GM21423 (cell line): ENCODE measurements around the gene NIM1K.
"Not testable (repeated sequence)": the region's sequence is repeated elsewhere in the genome, so short reads cannot be mapped to it uniquely, and the experiment has no call there.

ENCODE experiments used
- ATAC-seq: cut with Tn5 transposase; IDR thresholded peaks from one replicate; pipeline ENCODE4 v1.9.1; 2021; ENCODE audit warnings: mild to moderate bottlenecking, moderate library complexity; ENCODE audit not compliant: unreplicated experiment

NIM1K gene

DNA sequence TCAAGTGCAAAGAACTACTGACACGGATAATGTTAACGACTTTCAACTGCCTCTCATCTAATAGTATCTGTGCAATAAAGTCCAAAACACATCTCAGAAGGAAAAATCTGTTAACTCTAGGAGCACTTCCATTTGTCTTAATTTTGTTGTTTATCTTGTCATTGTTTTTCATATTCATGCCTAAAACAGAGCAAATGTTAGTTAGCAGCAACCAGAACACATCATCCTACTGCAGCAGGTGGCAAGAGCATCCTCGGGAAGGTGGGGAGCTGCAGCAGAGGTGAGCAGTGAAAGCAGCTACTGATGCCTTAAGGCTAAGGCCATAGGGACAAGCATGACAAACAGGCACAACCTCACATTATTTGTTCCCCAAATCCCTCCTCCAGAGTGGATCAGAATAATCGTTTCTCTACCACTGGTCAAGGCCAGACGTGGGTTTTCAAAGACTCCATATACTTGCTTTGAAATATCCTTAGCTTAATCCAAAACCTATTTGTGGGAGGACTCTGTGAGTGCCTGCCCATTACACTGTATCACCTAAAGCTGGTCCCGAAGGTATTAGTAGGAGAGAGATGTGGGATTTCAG is 120.1 kb downstream of the NIM1K start:
- ATAC-seq = no peak

DNA sequence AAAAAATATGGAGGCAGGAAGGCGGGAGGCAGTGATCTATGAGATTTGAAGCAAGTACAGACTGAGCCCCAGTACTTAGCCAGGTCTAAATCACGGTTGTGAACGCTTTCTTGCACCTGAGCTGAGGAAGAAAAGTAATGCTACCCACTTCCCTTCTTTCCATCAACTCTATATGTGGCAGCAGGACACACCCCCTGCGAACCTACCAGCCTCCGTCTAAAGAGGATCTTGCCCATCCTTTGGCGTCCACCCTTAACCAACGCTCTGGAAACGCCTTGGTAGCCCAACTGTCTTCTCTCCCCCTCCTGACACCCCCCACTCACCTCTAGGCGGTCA is 120.6 kb downstream of the NIM1K start:
- peak; percentile 7 for ATAC-seq

DNA sequence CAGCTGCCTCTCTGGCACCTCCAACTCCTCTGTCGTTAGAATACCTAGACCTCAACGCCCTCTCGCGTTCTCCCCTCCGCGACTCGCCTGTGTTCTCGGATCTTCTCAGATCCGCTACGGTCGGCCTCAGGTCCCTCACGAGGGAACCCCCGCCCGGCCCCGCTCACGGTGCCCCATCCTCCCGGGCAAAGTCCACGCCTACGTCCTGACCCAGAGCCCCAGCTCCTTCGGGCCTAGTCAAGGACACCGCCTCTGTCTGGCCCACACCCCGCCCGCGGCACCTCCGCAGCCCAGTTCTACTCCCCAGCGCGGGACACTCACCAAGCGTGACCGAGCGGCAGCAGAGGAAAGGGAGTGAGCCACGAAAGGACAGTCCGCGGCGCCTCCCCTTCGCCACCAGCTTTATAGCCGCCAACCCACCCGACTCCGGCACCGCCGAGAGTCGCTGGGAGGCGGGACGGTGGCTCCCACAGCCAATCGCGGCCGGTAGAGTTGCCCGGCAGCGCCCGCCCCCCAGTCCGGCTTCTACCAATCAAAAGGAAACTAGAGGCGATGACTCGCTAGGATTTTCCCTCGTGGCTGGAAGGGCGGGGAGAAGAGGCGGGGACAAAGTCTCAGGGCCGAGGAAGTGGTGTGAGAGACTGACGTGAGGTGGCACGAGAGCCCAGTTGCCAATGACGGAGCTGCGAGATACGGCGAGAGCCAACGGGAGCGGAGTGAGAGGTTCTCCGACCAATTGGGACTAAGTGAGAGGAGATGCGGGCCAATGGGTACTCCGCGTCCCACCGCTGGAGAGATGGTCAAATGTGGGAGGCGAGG is 121.2 kb downstream of the NIM1K start, which contains the start of gene HMGCS1:
Gene HMGCS1, minus strand, starts transcription at position 378 of the 819 bp plus-strand sequence. CDS start 14,447 bp downstream, outside the sequence.
- peak; percentile 91 for ATAC-seq

DNA sequence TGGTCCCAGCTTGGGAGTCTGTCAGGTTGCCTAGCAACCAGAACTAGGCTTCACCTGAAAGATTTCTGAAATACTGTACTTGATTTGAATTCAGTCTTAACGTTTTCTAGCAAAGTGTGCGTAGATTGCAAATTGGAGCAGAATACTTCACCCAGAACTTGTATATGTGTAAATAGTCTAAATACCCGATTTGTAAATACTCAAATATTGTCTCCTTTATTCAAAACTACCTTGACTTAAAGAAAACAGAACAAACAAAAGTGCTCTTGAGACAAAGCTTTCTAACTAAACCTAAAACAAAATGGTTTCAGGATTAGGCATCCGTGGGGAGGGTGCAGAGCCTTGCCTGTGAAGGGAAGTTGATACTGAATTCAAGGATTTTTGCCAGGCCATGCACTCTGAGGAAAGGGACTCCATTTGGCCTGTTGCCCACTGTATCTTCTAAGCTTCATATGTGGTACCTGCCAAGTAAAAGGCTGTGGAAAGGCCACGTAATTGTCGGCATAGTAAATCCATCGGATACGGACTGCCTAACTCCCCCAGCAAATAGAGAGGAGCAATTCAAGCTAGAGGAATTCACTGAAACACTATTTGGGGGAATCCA is 121.9 kb downstream of the NIM1K start:
- ATAC-seq = no peak

DNA sequence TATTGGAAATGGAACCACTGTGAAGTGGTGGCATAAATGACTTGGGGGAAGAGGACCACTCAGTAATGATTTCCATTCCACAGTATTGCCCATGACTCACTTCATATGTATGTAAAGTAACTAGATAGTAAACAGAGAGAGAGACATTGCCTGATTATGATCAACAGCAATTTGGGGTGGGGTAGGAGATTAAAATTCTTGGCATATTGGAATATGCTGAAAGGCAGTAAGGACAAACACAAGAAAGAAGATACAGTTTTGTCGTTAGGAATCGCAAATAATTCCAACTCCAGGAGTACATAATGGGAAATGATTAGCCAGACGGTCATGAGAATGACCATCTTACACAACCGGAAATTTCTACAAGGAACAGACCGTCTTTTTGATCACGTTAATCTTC is 122.7 kb downstream of the NIM1K start:
- no peak for ATAC-seq

DNA sequence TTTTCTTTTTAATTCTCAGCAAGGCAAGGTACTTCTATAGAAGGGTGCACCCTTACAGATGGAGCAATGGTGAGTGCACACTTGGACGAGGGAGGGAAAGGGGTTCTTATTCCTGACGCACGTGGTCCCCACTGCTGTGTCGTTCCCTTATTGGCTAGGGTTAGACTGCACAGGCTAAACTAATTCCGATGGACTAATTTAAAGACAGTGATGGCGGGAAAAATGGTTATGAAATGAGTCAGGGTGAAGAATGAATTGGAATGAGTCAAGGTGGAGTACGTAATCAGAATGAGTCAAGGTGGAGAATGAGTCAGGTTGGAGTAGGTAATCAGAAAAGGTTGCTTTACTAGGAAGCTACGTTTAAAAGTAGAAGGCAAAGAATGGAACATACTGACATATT is 123.2 kb downstream of the NIM1K start:
- ATAC-seq = no peak

DNA sequence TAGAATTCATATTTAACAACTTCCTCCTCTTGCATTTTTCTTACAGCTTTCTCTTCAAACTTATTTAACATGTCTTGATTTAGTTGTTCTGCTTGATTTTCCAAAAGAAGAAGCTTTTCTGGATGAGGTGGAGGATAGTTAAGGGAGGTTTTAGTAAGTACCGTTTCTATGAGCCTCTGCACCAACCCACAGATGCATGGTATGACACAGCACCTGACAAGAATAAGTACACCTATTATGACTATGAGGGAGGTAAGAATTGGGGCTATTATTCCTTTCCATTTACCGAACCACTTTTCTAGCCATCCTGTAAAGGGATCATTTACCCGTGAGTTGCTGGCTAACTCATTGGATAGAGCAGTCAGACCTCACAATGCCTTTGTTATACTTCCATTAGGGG is 123.7 kb downstream of the NIM1K start:
- no peak for ATAC-seq

DNA sequence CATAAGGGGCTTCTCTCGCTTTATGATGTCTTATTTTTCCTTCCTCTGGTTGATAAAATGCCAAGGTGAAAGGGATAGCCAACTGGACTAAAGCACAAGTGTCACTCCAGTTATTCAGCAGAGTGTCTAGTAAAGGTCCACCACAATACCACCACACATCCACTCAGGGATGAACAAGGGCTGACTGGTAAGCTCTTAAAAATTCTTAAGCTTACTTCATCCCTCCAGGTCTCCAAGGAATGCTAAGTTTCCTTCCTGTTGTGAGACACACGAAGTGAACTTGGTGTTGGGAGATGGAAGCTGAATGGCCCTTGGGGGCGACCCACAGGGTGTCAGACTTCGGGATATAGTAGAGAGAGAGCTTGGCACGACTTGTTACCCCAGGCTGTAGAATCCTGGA is 124.4 kb downstream of the NIM1K start:
- ATAC-seq = no peak

DNA sequence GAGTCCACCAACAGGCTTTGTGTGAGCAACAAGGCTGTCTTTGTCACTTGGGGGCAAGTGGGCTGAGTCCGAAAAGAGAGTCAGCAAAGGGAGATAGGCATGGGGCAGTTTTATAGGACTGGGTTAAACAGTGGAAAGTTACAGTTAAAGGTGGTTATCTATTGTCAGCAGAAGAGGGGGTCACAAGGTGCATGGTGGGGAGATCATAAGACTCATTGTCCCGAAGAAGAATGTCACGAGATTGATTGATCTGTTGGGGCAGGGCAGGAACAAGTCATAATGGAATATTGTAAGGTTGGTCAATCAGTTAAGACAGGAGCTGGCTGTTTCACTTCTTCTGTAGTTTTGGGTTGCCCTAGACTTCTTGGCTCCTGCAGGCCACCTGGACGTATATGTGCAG is 128.8 kb downstream of the NIM1K start:
- ATAC-seq = no peak

DNA sequence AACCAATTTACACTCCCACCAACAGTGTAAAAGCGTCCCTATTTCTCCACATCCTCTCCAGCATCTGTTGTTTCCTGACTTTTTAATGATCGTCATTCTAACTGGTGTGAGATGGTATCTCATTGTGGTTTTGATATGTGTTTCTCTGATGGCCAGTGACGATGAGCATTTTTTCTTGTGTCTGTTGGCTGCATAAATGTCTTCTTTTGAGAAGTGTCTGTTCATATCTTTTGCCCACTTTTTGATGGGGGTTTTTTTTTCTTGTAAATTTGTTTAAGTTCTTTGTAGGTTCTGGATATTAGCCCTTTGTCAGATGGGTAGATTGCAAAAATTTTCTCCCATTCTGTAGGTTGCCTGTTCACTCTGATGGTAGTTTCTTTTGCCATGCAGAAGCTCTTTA is 131.5 kb downstream of the NIM1K start:
- ATAC-seq = not testable (repeated sequence)

DNA sequence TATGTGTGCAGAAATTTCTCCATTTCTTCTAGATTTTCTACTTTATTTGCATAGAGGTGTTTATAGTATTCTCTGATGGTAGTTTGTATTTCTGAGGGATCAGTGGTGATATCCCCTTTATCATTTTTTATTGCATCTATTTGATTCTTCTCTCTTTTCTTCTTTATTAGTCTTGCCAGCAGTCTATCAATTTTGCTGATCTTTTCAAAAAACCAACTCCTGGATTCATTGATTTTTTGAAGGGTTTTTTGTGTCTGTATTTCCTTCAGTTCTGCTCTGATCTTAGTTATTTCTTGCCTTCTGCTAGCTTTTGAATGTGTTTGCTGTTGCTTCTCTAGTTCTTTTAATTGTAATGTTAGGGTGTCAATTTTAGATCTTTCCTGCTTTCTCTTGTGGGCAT is 133.6 kb downstream of the NIM1K start:
- ATAC-seq = not testable (repeated sequence)
